Measurements from ENCODE around the gene TMEM156. TPM values are rescaled to one million over a fixed set of nuclear protein-coding genes. Genes with fewer than 3 reads are reported as not detected.
A peak's percentile ranks its signal among the peaks of the same experiment; 100 is the strongest.
"Not testable (repeated sequence)": the region's sequence is repeated elsewhere in the genome, so short reads cannot be mapped to it uniquely, and the experiment has no call there.

The TMEM156 gene
- total RNA-seq, 4 donors from 2014 or later, result 0.15 to 9.6 (median 1.1) TPM; not detected in 1

- WGBS, 2 donors, result 38 to 63% methylated on average over 3 of the region's 3 CpGs
- no peak for DNase-seq
- Histone ChIP-seq H3K27me3 (no peaks in the 10 kb centered on the region), H3K4me1 (peaks cover 2 to 63% (median 6%) of the 10 kb centered on the region in 3 donors), H3K4me3 (no peak overlapping the region), H3K9me3 (no peaks in the 10 kb centered on the region), H3K36me3 (no peaks in the 10 kb centered on the region), H3K27ac (peak overlapping the region in 3 of 4 donors; percentile 61 to 62 (median 62))
- TF ChIP-seq CTCF (IDR thresholded peaks at IDR 0.05), result no peak
- TF ChIP-seq POLR2A (IDR thresholded peaks at IDR 0.05), result no peak
- intact Hi-C loops (cut with DNase I), result no loop called here
Observed at GRCh38 chr4:39037941-39038340, 5.7 kb upstream of the TMEM156 start.

DNA sequence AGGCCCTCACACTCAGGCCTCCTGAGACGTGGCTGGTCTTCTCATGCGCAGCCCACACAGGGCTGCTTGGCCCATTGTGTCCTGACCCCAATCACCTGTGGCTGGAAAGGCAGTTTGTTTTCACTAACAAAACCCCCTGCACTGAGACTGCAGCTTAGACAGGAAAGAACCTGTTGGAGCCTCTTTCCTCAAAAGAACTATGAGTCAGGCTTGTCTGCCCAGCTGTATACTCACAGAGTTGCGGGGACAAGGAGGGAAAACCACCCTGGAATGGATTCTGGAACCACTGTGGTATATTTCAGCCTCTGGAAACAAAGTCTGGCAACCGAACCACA, 5.2 kb upstream of the TMEM156 start:
- intact Hi-C loops (cut with DNase I), result no loop called here
- no peak overlapping the region for H3K4me3 ChIP-seq
- H3K4me1 ChIP-seq, result peaks cover 0 to 63% (median 6%) of the 10 kb centered on the region in 3 donors
- H3K9me3 ChIP-seq, result no peaks in the 10 kb centered on the region
- TF ChIP-seq POLR2A (IDR thresholded peaks at IDR 0.05), result no peak
- no peak for TF ChIP-seq CTCF (IDR thresholded peaks at IDR 0.05)
- no peaks in the 10 kb centered on the region for H3K27me3 ChIP-seq
- WGBS, 2 donors, result 41 to 50% methylated on average over 1 to 4 of the region's 4 CpGs
- DNase-seq, result no peak
- peak overlapping the region in 3 of 4 donors; percentile 61 to 62 (median 62) for H3K27ac ChIP-seq
- no peaks in the 10 kb centered on the region for H3K36me3 ChIP-seq

GRCh38 chr4:39036172-39036571, 4.0 kb upstream of the TMEM156 start:
- 50 to 71% methylated on average over 7 of the region's 7 CpGs for WGBS, 2 donors
- DNase-seq, result no peak
- intact Hi-C loops (cut with DNase I), result no loop called here
- TF ChIP-seq POLR2A (IDR thresholded peaks at IDR 0.05) (no peak), CTCF (IDR thresholded peaks at IDR 0.05) (no peak)
- no peaks in the 10 kb centered on the region for H3K36me3 ChIP-seq
- H3K9me3 ChIP-seq, result no peaks in the 10 kb centered on the region
- H3K4me3 ChIP-seq, result no peak overlapping the region
- no peaks in the 10 kb centered on the region for H3K27me3 ChIP-seq
- no peak overlapping the region for H3K27ac ChIP-seq
- peaks cover 0 to 52% (median 6%) of the 10 kb centered on the region in 3 donors for H3K4me1 ChIP-seq

DNA sequence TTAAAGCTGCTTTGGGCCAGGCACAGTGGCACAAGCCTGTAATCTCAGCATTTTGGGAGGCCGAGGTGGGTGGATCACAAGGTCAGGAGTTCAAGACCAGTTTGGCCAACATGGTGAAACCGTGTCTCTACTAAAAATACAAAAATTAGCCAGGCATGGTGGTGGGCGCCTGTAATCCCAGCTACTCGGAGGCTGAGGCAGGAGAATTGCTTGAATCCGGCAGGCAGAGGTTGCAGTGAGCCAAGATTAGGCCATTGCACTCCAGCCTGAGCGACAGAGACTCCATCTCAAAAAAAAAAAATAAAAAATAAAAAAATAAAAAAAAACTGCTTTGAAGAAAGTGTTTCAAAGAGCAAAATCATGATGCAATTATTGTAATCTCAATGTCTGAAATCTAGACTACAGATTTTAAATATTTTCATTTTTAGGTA, 604 bp downstream of the TMEM156 start:
- H3K4me1 ChIP-seq, result peaks cover 0 to 17% (median 0%) of the 10 kb centered on the region in 3 donors
- H3K36me3 ChIP-seq; H3K9me3 ChIP-seq; H3K27me3 ChIP-seq; intact Hi-C loops (cut with DNase I); DNase-seq: not testable (repeated sequence)
- peak overlapping the region in 3 of 4 donors; percentile 8 to 39 (median 12) for H3K4me3 ChIP-seq
- peak overlapping the region in 2 of 4 donors; percentile 42 to 53 for H3K27ac ChIP-seq
- WGBS, 2 donors, result 64 to 75% methylated on average over 6 of the region's 6 CpGs

DNA sequence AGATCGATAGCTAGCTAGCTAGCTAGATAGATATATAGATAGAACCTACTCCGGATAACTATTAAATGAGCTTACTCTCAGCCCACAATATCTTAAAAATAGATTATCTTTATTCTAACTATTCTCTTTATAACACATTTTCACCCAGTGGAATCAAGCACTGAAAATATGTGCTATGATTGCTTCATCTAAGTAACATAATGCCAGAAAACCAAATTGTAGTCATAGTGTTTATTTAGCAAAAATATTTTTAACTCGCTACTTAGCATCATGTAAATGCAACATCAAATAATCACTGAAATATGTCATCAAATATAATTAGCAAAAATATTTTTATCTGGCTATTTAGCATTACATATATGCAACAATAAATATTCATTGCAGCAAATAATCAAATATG, 1.5 kb downstream of the TMEM156 start:
- intact Hi-C loops (cut with DNase I), result no loop called here
- peaks cover 0 to 10% (median 0%) of the 10 kb centered on the region in 3 donors for H3K4me1 ChIP-seq
- 57 to 82% methylated on average over 3 of the region's 3 CpGs for WGBS, 2 donors
- H3K27me3 ChIP-seq, result no peaks in the 10 kb centered on the region
- DNase-seq, result no peak
- no peaks in the 10 kb centered on the region for H3K36me3 ChIP-seq
- H3K9me3 ChIP-seq, result no peaks in the 10 kb centered on the region
- H3K27ac ChIP-seq, result peak overlapping the region in 1 of 4 donors; percentile 15
- H3K4me3 ChIP-seq, result peak overlapping the region in 1 of 4 donors; percentile 39
- TF ChIP-seq POLR2A (IDR thresholded peaks at IDR 0.05) (no peak), CTCF (IDR thresholded peaks at IDR 0.05) (no peak)

All from esophagus squamous epithelium (tissue), 5 donors.